ENCODE measurements around the gene F13B.
"Not testable (repeated sequence)": the region's sequence is repeated elsewhere in the genome, so short reads cannot be mapped to it uniquely, and the experiment has no call there.

The F13B gene

GRCh38 chr1:197041486-197042353, 25.3 kb downstream of the F13B start:
- DNase-seq: no peak

- no peak for DNase-seq
These were observed 30.2 kb downstream of the F13B start for GRCh38 chr1:197036861-197037260.

GRCh38 chr1:197034631-197035339, 32.3 kb downstream of the F13B start:
- not testable (repeated sequence) for DNase-seq

GRCh38 chr1:197029749-197030148, 37.3 kb downstream of the F13B start:
- DNase-seq: no peak

- DNase-seq: no peak
These were observed 39.7 kb downstream of the F13B start for GRCh38 chr1:197027359-197027758.

- no peak for DNase-seq
These were observed 42.6 kb downstream of the F13B start for GRCh38 chr1:197024460-197024859.

- DNase-seq: no peak
These were observed 45.3 kb downstream of the F13B start for GRCh38 chr1:197021716-197022115.

GRCh38 chr1:197017558-197018146, 49.4 kb downstream of the F13B start:
- no peak for DNase-seq

GRCh38 chr1:197016751-197017150, 50.3 kb downstream of the F13B start:
- DNase-seq: no peak

GRCh38 chr1:197013234-197013633, 53.8 kb downstream of the F13B start:
- no peak for DNase-seq

GRCh38 chr1:197011614-197012013, 55.4 kb downstream of the F13B start:
- no peak for DNase-seq

- no peak for DNase-seq
These were observed 58.2 kb downstream of the F13B start for GRCh38 chr1:197008861-197009260.

- no peak for DNase-seq
These were observed 63.9 kb downstream of the F13B start for GRCh38 chr1:197003132-197003531.

GRCh38 chr1:197001828-197002227, 65.2 kb downstream of the F13B start:
- DNase-seq: no peak

- no peak for DNase-seq
These were observed 69.6 kb downstream of the F13B start for GRCh38 chr1:196997423-196997822.

GRCh38 chr1:196993916-196994315, 73.1 kb downstream of the F13B start:
- DNase-seq: no peak

GRCh38 chr1:196991919-196992651, 75.0 kb downstream of the F13B start:
- DNase-seq: not testable (repeated sequence)
